Fibroblast of skin of left quadriceps (primary cell): ENCODE results near the gene CAMTA1.

ENCODE experiments used
- DNase-seq, 2 experiments: peaks; one replicate each; pipeline ENCODE4 v3.0.0-alpha.2; 2013; ENCODE audit warnings: low read depth in 2 of 2

Gene CAMTA1

GRCh38 chr1:7721940-7722669, 936.9 kb downstream of the CAMTA1 start:
- no peak for DNase-seq

- DNase-seq, result no peak
Measured at GRCh38 chr1:7722670-7723012, 937.4 kb downstream of the CAMTA1 start.

GRCh38 chr1:7726623-7727022, 941.4 kb downstream of the CAMTA1 start:
- no peak for DNase-seq

- no peak for DNase-seq
Measured at GRCh38 chr1:7727809-7728471, 942.7 kb downstream of the CAMTA1 start.

GRCh38 chr1:7729761-7730160, 944.5 kb downstream of the CAMTA1 start:
- no peak for DNase-seq

GRCh38 chr1:7732331-7732730, 947.1 kb downstream of the CAMTA1 start:
- DNase-seq, result no peak

- no peak for DNase-seq
Measured at GRCh38 chr1:7733276-7733675, 948.0 kb downstream of the CAMTA1 start.

GRCh38 chr1:7738044-7738443, 952.8 kb downstream of the CAMTA1 start:
- no peak for DNase-seq

GRCh38 chr1:7743346-7743745, 958.1 kb downstream of the CAMTA1 start:
- DNase-seq, result no peak

GRCh38 chr1:7744882-7745281, 959.6 kb downstream of the CAMTA1 start:
- DNase-seq, result no peak

- DNase-seq, result no peak
Measured at GRCh38 chr1:7745783-7746182, 960.5 kb downstream of the CAMTA1 start.

GRCh38 chr1:7747605-7748004, 962.4 kb downstream of the CAMTA1 start:
- no peak for DNase-seq

- no peak for DNase-seq
Measured at GRCh38 chr1:7749126-7749525, 963.9 kb downstream of the CAMTA1 start.

GRCh38 chr1:7751174-7751573, 965.9 kb downstream of the CAMTA1 start:
- no peak for DNase-seq

GRCh38 chr1:7752512-7753417, 967.5 kb downstream of the CAMTA1 start:
- peak; percentile 45 to 52 for DNase-seq

- no peak for DNase-seq
Measured at GRCh38 chr1:7753641-7754040, 968.4 kb downstream of the CAMTA1 start.

- no peak for DNase-seq
Measured at GRCh38 chr1:7754234-7754633, 969.0 kb downstream of the CAMTA1 start.

- DNase-seq, result no peak
Measured at GRCh38 chr1:7755448-7755847, 970.2 kb downstream of the CAMTA1 start.

GRCh38 chr1:7760245-7760644, 975.0 kb downstream of the CAMTA1 start:
- no peak for DNase-seq

- DNase-seq, result no peak
Measured at GRCh38 chr1:7761103-7761502, 975.8 kb downstream of the CAMTA1 start.

GRCh38 chr1:7767176-7767575, 981.9 kb downstream of the CAMTA1 start:
- no peak for DNase-seq

GRCh38 chr1:7768583-7768982, 983.3 kb downstream of the CAMTA1 start:
- no peak for DNase-seq
